CD4-positive, alpha-beta T cell treated with Interleukin-2 at 100 ng/mL for 4 hours (primary cell): ENCODE data around the gene TIMP2.
"Not testable (repeated sequence)": the region's sequence is repeated elsewhere in the genome, so short reads cannot be mapped to it uniquely, and the experiment has no call there.

ENCODE experiments used
- DNase-seq: peaks from one replicate; pipeline ENCODE4 v3.0.0-alpha.2; 2020; ENCODE audit warnings: low spot score

The TIMP2 gene

GRCh38 chr17:78954684-78955083 lies 29.5 kb upstream of the TIMP2 start:
- no peak for DNase-seq

- DNase-seq = no peak
Observed at GRCh38 chr17:78953356-78954350, 28.5 kb upstream of the TIMP2 start.

- no peak for DNase-seq
Observed at GRCh38 chr17:78952706-78953105, 27.5 kb upstream of the TIMP2 start.

DNA sequence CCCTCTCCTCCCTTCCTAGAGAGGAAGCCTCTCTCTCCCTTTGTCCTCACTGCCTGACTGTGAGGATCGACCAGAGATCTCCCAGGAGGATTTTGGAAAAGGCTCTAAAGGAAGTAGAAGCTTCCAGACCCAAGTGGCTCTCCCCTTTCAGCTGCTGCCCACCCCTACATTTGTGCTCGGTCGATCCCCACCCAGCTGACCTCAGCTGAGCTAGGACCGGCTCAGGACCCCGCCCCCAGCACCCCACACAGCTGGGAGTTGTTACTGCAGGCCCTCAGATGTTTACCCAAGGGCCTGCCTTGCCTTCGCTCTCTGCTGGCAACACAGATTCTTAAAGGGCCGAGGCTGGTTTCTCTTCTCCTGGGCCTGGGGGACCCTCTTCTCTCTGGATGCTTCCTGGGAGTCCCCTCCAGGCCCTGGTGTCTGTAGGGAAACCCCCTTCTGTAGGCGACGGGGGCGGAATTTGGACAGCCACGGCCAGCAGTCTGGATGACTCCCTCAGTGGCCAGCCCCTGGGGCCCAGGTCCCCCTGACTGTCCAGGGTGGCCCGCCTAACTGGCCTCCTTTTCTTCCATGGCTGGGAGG lies 26.9 kb upstream of the TIMP2 start:
- no peak for DNase-seq

DNA sequence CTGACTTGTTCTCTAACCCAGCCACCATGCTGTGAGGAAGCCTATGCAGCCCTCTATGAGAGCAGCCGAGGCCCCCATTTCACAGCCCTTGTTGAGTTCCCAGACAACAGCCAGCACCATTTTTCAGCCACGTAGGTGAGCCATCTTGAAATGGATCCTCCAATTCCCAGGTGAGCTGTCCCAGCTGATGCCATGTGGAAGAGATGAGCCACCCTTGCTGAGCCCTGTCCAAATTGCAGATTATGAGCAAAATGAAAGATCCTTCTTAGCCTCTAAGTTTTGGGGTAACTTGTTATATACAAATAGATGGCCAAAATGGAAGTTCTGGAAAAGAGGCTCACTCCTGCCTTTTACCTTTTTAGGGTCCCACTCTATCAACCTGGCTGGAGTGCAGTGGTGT lies 25.7 kb upstream of the TIMP2 start:
- no peak for DNase-seq

GRCh38 chr17:78947235-78948149 lies 22.3 kb upstream of the TIMP2 start:
- no peak for DNase-seq

DNA sequence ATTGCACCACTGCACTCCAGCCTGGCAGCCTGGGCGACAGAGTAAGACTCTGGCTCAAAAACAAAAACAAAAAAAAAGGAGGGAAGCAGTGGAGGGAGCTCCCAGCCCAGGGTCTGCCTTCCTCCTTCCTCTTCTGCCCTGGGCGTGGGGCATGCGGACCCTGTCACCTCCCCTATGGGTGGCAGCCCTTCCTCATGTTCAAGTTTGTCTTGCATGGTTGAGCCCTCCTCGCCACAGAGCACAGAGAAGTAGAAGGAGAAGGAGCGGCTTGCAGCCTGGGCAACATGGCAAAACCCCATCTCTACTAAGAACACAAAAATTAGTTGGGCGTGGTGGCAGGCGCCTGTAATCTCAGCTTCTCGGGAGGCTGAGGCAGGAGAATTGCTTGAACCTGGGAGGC lies 21.4 kb upstream of the TIMP2 start:
- no peak for DNase-seq

DNA sequence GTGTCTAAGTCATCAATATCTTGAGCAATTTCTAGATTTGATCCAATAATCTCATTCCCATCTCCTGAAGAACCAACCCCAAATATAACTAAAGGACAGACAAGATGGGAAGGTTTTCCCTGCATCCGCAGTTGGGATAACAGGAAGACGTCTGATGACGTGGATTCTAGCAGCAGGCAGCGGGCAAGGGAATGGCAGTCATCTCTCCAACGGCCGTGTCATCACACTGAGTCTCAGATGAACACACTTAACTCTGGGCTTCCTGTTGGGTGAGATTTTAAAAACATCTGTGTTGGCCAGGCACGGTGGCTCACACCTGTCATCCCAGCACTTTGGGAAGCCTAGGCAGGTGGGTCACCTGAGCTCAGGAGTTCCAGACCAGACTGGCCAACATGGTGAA lies 20.9 kb upstream of the TIMP2 start:
- no peak for DNase-seq

GRCh38 chr17:78945455-78945854 lies 20.3 kb upstream of the TIMP2 start:
- not testable (repeated sequence) for DNase-seq

GRCh38 chr17:78944956-78945355 lies 19.8 kb upstream of the TIMP2 start:
- DNase-seq = no peak

DNA sequence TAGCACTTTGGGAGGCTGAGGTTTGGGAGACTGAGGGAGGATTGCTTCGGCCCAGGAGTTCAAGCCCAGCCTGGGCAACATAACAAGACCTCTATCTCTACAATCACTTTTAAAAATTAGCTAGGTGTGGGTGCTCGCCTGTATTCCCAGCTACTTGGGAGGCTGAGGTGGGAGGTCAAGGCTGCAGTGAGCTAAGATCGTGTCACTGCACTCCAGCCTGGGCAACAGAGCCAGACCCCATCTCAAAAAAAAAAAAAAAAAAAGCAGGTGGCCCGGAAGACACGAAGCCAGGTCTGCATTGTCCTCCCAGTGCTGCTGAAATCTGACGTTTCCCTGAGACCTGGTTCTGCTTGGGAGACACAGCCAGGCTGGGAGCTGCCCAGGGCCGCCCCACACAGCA lies 18.8 kb upstream of the TIMP2 start:
- no peak for DNase-seq

- no peak for DNase-seq
Observed at GRCh38 chr17:78940708-78941107, 15.5 kb upstream of the TIMP2 start.

GRCh38 chr17:78940258-78940657 lies 15.1 kb upstream of the TIMP2 start:
- no peak for DNase-seq

- no peak for DNase-seq
Observed at GRCh38 chr17:78939615-78940014, 14.4 kb upstream of the TIMP2 start.

- no peak for DNase-seq
Observed at GRCh38 chr17:78937561-78937960, 12.4 kb upstream of the TIMP2 start.

DNA sequence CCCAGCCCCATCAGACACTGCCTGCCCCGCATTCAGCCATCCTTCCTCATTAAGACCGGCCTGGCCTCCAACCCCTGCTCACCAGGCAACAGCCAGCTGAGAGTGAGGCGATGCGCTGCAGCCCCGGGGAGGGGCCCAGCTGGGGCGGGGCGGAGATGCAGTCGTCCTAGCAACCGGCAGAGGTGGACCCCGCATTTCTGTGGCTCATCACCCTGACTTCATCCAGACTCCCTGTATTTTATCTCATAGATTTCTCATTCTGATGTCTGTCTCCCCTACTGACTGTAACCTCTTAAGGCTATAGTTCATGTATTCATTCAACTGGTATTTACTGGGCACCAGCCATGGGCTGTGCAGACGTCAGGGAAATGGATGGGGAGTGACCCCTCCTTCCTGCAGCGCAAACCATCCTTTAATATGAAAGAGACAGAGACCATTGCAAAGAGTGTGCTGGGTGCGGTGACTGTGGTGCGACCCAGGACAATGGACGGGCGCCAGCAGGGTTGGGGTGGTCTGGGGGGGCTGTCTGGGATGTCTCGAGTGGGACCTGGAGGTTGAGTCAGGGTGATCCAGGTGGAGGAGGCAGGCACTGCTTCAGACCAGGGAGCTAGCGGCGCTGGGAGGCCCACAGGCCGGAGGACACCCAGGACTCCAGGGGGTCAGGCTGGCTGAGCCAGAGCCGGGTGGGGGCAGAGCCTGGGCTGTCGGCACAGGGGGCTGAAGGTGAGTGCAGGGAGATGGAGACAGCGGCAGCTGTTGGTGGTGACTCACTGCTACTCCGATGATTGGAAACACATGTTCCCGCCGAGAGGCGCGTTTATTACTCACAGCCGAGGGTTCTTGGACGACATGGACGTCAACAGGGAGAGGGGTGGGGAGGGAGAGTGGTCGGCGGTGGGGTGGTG lies 10.5 kb upstream of the TIMP2 start:
- DNase-seq = no peak

GRCh38 chr17:78934681-78935418 lies 9.7 kb upstream of the TIMP2 start:
- no peak for DNase-seq

DNA sequence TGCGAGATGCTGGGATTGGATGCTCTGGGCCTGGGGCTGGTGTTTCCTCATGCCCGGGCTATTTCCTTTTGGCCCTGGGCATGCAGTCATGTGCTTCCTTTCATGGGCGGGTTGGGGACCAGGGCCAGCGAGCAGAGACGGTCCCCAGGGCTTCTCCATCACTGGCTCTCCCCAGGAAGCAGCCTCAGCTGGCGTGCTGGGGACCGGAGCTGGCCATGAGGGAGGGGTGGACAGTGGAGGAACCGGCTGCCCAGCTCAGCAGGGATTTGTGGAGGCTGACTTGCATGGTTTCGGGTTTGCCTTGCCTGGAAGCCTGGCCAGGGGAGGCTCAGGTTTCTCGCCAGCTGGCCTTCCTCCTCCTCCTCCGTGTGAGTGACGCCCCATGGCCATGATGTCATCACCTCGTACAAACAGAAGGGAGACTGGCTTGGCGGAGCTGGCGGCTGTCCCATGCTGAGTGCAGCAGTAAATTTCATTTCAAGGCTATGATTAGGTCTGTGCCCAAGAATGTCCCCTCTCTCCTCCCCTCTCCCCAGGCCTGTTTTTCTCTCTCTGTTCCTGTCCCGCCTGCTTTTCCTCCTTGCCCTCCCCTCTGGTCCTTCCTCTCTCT lies 8.9 kb upstream of the TIMP2 start:
- DNase-seq = no peak

- DNase-seq = peak; percentile 47
Observed at GRCh38 chr17:78933025-78933958, 8.1 kb upstream of the TIMP2 start.
